ENCODE data around the gene FEZF1.
"Not testable (repeated sequence)": the region's sequence is repeated elsewhere in the genome, so short reads cannot be mapped to it uniquely, and the experiment has no call there.

FEZF1 gene

DNA sequence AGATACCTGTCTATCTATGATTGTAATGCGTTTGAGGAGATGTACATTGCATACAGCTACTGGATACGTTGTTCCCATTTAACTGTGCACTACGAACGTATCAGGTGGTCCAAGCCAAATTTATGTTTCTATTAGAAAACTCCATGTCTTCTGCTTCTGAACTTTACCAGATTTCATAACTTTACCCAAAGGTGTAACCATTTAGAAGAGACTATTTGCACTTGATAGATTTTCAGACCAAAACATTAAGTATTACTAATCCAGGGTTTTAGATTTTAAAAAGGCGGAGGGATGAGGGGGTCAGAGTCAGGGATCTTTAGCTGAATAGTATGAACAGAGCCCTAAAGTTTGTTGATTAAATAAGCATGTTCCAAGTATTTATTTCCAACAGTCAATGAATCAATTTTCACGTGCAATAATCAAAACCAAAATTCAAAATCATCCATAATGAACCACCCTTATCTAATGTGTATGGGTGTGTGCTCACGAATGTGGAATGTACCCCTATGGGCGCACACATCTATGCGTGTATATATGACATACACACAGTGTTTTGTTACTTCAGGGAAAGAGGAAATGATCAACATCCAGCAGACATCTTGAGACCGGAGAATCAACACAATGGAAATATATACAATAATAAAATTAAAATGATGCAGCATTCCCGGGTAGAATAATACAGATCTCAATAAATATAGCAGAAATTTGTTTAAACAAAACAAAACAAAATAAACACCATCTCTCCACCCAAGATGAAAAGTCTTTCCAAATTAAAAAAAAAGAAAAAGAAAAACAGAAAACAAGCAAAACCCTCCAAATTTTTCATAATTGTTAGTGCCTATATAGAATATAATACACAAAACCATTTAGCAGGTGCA is 3.4 kb downstream of the FEZF1 start:
- H3K27me3 Mint-ChIP-seq, result peaks cover 56% of the 10 kb centered on the region
- H3K27ac Mint-ChIP-seq, result no peak overlapping the region
- H3K9me3 Mint-ChIP-seq, result peaks cover 5% of the 10 kb centered on the region
- no peak overlapping the region for H3K4me3 Mint-ChIP-seq
- no peaks in the 10 kb centered on the region for H3K4me1 Mint-ChIP-seq
- peaks cover 2% of the 10 kb centered on the region for H3K36me3 Mint-ChIP-seq

DNA sequence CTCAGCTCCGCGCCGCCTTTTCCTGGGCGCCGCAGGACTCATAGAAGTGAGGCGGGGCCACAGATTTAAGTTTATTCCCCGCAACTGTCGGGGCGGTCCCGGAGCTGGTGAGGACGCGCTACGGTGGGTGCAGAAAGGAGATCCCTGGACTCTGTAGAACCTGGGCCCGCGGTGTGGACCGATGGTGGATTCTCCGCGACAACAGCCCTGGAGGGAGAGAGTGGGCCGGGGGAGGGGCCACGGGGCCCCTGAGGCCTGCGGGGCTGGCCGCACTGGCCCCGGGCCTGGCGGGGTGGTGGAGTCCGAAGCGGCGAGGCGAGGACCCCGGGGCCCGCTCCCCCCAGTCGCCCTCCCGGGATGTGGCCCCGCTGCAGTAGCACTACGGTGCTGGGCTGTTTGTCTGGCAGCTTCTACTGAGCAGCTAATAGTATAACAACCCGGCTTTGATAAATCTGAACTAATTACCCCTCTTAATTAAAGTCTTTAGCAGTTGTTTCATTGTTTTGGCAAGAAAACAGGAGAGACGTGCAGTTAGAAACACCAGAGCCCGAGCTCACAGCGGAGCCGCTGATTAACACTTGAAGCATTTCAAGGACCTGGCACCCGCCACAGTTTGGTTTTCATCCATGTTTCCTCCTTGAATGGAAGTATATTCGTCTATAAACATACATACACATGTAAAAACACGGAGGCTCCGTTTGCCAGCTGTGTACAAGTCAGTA is 4.2 kb downstream of the FEZF1 start:
- Mint-ChIP-seq H3K36me3 (peaks cover 2% of the 10 kb centered on the region), H3K4me3 (no peak overlapping the region), H3K27ac (no peak overlapping the region), H3K9me3 (peaks cover 5% of the 10 kb centered on the region), H3K27me3 (peaks cover 54% of the 10 kb centered on the region), H3K4me1 (no peaks in the 10 kb centered on the region)

DNA sequence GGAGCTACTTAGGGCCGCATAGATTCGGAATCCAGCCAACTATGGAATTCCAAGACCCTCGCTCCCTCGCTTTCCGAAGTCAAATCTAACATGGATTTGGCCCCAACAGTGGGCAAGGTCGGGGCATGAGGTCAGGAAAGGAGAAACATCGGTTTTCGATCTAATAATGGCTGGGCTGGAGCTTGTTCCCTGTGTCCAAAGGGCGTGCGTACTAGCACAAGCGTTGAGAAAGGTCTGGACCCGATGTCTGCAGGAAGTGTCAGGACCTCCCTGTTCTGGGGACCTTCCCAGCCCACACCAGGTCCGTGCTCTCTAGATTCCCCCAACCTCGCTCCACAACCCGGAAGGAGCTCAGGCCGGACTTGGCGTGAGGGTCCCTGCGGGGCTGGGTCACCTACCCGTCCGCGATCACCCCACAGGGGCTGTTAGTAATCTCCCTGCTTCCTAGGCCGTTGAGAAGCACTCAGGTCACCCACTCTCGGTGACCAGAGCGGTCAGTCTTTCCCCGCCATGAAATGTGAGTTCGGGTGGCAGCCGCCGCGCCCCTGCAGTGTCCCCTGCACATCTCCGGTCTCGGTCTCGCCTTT is 4.8 kb downstream of the FEZF1 start:
- H3K27me3 Mint-ChIP-seq, result peaks cover 54% of the 10 kb centered on the region

DNA sequence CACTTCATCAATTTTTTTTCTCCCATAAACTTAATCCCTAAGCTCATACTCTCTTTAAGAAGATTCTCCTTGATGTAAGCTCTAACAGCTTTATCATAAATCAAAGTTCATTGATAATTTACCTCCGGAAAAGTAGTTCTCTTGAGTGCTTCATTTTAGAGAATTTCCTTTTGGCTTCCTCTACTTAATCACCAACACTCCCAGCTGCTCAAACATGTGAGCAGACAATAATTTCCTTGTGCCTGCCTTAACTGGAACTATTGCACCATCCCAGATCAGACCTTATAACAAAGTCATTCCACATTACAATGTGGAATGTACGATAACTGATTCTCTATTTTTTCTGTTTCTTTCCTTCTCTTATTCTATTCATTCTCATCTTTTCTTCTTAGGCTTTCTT is 5.9 kb downstream of the FEZF1 start:
- Mint-ChIP-seq H3K27ac (no peak overlapping the region), H3K4me3 (no peak overlapping the region), H3K4me1 (no peaks in the 10 kb centered on the region), H3K27me3 (peaks cover 51% of the 10 kb centered on the region), H3K9me3 (peaks cover 5% of the 10 kb centered on the region), H3K36me3 (peaks cover 2% of the 10 kb centered on the region)

More for the DNA sequence above, 4.8 kb downstream of the FEZF1 start:
- H3K27ac Mint-ChIP-seq, result no peak overlapping the region
- no peak overlapping the region for H3K4me3 Mint-ChIP-seq
- no peaks in the 10 kb centered on the region for H3K4me1 Mint-ChIP-seq
- peaks cover 2% of the 10 kb centered on the region for H3K36me3 Mint-ChIP-seq
- H3K9me3 Mint-ChIP-seq, result peaks cover 5% of the 10 kb centered on the region

DNA sequence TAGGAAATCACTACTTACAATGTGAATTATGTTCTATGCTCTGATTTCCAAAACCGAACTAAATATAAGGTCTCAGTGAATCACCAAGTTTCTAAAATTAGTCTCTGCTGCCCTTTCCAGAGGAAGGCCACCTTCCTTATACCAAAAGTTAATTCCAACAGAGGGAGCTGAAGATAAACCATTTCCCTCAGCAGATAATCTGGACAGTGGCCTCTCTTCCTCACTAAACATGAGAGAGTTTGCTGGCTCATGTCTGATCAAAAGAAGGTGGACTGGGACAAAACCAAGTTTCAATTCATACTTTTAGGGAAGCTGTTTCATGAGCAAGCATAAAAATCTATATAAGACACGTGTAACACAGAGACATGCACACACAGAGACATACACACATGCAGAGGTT is 6.4 kb downstream of the FEZF1 start:
- H3K9me3 Mint-ChIP-seq, result peaks cover 5% of the 10 kb centered on the region
- H3K27ac Mint-ChIP-seq, result no peak overlapping the region
- H3K4me1 Mint-ChIP-seq, result no peaks in the 10 kb centered on the region
- H3K36me3 Mint-ChIP-seq, result peaks cover 2% of the 10 kb centered on the region
- peaks cover 47% of the 10 kb centered on the region for H3K27me3 Mint-ChIP-seq
- no peak overlapping the region for H3K4me3 Mint-ChIP-seq

DNA sequence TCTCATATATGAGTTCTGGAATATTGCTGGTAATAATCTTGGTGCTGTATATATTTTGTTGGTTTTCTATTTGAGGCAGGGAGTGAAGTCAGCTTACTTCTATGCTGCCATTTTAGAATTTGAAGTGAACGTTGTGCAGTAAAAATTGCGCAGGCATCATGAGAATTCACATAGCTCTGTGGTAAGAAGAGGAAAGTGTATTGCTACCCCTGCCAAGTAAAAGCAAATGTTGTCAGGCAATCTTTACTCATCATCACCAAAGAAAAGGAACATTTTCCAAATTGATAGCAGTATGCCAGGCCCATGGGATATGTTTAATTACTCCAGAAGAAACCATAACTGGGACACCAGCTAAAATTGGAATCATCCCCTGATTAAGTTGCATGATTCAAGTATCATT is 13.4 kb downstream of the FEZF1 start:
- Mint-ChIP-seq H3K4me1 (no peaks in the 10 kb centered on the region), H3K27me3 (peaks cover 8% of the 10 kb centered on the region), H3K9me3 (no peaks in the 10 kb centered on the region), H3K27ac (no peak overlapping the region), H3K36me3 (no peaks in the 10 kb centered on the region), H3K4me3 (no peak overlapping the region)

DNA sequence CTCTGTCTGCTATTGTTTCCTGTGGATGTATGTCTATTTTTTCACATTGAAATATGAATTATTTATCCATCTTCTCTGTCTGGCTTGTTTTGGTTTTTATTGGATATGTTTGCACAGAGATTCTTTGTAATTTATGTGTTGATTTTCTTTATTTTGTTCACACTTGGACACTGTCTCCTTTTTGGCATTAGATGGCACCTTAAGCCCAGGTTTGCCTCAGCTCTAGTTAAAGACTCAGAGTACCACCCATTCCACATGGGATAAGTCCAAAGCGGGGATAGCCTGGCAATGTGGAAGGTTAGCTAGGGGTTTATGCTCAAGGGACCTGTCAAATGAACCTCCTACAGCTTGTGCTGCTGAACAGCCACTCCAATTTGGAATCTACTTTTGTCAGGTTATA is 14.1 kb downstream of the FEZF1 start:
- H3K27me3 Mint-ChIP-seq, result peaks cover 9% of the 10 kb centered on the region
- no peaks in the 10 kb centered on the region for H3K9me3 Mint-ChIP-seq
- no peaks in the 10 kb centered on the region for H3K36me3 Mint-ChIP-seq
- H3K27ac Mint-ChIP-seq, result no peak overlapping the region
- no peaks in the 10 kb centered on the region for H3K4me1 Mint-ChIP-seq
- no peak overlapping the region for H3K4me3 Mint-ChIP-seq

DNA sequence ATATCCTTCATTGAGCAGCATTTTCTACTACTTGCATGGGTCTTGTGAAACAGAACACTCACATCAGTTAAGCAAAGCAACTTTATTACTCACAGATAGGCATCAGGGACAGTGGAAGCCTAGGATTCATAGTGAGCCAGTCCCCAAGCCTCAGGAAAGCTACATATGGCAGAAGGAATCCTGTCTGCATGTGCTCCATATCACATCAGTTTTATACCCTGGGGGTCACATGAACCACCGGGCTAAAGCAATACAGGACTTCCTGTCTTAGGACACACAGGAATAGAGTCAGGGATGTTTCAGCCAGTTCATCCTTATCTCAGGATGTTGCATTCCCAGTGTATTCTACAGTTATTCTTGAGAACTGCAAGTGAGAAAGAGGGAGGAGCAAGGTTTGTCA is 15.1 kb downstream of the FEZF1 start:
- Mint-ChIP-seq H3K27ac (no peak overlapping the region), H3K27me3 (peaks cover 4% of the 10 kb centered on the region), H3K9me3 (no peaks in the 10 kb centered on the region), H3K36me3 (no peaks in the 10 kb centered on the region), H3K4me3 (no peak overlapping the region), H3K4me1 (no peaks in the 10 kb centered on the region)

DNA sequence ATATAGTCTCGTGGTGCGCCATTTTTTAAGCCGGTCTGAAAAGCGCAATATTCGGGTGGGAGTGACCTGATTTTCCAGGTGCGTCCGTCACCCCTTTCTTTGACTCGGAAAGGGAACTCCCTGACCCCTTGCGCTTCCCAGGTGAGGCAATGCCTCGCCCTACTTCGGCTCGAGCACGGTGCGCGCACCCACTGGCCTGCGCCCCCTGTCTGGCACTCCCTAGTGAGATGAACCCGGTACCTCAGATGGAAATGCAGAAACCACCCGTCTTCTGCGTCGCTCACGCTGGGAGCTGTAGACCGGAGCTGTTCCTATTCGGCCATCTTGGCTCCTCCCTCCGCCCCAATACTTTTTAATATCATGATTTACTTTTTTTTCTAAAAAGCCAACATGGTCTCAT is 19.9 kb downstream of the FEZF1 start:
- H3K27ac Mint-ChIP-seq, H3K9me3 Mint-ChIP-seq, H3K4me1 Mint-ChIP-seq: not testable (repeated sequence)

DNA sequence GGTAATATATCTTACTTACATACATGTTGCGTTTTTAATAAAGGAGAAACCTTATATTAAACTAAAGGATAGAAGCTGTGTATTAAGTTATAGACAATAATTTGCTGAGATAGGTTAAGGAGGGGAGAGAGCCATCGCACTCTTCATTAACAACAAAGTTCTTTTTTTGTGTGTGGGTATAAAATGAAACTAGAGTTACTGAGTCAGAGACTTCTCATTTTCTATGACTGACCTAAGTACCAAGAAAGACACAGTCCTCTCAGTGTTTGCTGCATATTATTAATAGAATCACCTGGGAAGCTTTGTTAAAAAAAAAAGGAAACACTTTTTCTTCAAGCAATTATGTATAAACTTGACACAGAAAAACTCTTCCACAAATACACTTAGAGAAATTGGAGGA is 31.4 kb downstream of the FEZF1 start:
- no peaks in the 10 kb centered on the region for H3K4me1 Mint-ChIP-seq
- H3K4me3 Mint-ChIP-seq, result no peak overlapping the region
- no peaks in the 10 kb centered on the region for H3K27me3 Mint-ChIP-seq
- no peaks in the 10 kb centered on the region for H3K36me3 Mint-ChIP-seq
- H3K27ac Mint-ChIP-seq, result no peak overlapping the region
- no peaks in the 10 kb centered on the region for H3K9me3 Mint-ChIP-seq

More for the DNA sequence above, 19.9 kb downstream of the FEZF1 start:
- H3K36me3 Mint-ChIP-seq, H3K27me3 Mint-ChIP-seq, H3K4me3 Mint-ChIP-seq: not testable (repeated sequence)

DNA sequence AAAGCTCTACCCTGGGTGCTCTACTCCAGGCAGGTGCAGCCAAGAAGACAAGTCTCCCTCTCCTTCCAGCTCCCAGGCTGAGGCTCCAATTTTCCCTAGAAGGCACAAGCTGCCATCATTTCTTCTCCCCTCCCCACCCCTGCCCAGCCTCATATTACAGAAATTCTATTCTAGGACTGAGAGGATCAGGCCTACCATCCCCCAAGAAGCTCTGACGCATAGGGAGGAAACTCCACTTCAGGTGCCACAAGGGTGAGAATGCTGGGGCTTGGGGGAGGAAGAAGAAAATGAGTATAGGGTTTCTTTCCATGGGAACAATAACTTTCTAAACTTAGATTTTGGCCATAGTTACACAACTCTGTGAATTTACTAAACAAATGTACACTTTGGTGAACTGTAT is 35.3 kb downstream of the FEZF1 start:
- Mint-ChIP-seq H3K4me1 (no peaks in the 10 kb centered on the region), H3K4me3 (no peak overlapping the region), H3K27ac (no peak overlapping the region), H3K9me3 (no peaks in the 10 kb centered on the region), H3K36me3 (no peaks in the 10 kb centered on the region), H3K27me3 (no peaks in the 10 kb centered on the region)

DNA sequence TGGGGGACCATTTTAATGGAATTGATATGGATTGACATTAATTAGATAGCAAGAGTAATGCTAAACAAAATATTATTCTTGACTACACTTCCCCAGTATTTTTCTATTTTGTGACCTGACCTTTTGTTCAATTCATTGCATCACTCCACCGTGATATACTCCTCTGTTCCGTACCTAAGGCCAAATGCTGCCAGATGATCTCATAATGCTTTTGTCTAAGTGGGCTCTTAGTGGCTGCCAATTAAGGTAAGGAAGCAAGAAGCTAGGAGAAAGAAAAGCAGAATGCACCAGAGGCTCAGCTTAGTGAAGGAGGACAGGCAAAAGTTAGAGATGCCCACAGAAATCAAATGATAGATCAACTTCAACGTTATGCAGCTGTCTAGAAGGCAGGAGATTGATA is 36.4 kb downstream of the FEZF1 start:
- no peak overlapping the region for H3K27ac Mint-ChIP-seq
- no peak overlapping the region for H3K4me3 Mint-ChIP-seq
- no peaks in the 10 kb centered on the region for H3K9me3 Mint-ChIP-seq
- H3K4me1 Mint-ChIP-seq, result no peaks in the 10 kb centered on the region
- no peaks in the 10 kb centered on the region for H3K27me3 Mint-ChIP-seq
- H3K36me3 Mint-ChIP-seq, result no peaks in the 10 kb centered on the region

DNA sequence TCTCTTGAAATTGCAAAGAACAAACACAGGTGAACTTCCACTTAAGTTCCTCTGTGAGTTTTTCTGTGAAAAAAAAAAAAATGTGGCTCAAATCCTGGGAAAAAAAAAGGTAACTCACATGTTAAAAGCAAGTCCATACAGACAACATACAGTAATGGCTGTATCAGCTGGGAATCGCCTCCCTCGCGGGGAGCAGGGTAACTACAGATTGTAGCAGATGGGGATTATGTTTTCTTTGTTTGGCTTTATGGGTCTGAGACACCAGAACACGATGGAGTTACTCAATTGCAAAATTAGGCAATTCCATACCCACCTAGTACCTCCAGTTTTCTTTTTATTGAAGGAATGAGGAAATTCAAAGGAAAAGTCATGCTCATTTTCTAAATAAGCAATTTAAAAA is 42.3 kb downstream of the FEZF1 start:
- no peaks in the 10 kb centered on the region for H3K9me3 Mint-ChIP-seq
- H3K27me3 Mint-ChIP-seq, result peaks cover 1% of the 10 kb centered on the region
- no peaks in the 10 kb centered on the region for H3K36me3 Mint-ChIP-seq
- no peaks in the 10 kb centered on the region for H3K4me1 Mint-ChIP-seq
- H3K4me3 Mint-ChIP-seq, result no peak overlapping the region
- H3K27ac Mint-ChIP-seq, result no peak overlapping the region

DNA sequence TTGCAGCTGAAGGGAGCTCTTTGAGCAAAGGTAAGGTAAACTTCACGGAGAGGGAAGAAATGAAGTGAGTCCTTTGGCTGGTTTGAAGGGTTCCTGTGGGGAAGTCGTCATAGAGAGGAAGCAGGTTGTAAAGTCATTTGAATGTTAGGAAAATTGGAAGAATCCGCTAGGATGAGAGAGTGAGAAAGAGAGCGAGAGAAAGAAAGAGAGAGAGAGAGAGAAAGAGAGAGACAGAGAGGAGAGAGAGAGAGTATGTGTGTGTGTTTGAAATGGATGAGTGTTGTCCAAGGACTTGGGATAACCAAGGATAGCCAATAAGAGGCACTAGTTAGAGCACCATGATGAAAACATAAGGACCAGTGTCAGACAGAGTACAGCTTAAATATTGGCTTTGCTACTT is 43.1 kb downstream of the FEZF1 start:
- Mint-ChIP-seq H3K36me3 (no peaks in the 10 kb centered on the region), H3K4me3 (no peak overlapping the region), H3K27ac (no peak overlapping the region), H3K9me3 (no peaks in the 10 kb centered on the region), H3K4me1 (no peaks in the 10 kb centered on the region), H3K27me3 (peaks cover 1% of the 10 kb centered on the region)

DNA sequence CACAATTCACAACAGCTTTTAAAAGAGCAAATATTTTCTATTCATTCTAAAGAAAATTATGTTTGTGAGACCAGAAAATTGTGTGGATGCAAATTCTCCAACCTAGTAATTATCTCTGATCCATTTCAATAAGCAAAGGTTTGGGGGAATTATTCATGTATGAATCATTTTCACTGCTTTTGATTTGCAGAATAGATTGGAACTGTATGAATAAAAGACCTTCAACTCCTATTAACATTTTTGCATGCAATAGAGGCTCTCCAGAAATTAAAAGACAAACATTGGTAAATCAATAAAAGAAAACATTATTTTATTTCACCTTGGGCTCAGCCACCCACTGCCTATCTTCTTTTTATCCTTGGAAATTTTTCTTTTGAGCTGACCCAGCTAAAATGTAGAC is 43.5 kb downstream of the FEZF1 start:
- Mint-ChIP-seq H3K4me1 (no peaks in the 10 kb centered on the region), H3K36me3 (no peaks in the 10 kb centered on the region)

DNA sequence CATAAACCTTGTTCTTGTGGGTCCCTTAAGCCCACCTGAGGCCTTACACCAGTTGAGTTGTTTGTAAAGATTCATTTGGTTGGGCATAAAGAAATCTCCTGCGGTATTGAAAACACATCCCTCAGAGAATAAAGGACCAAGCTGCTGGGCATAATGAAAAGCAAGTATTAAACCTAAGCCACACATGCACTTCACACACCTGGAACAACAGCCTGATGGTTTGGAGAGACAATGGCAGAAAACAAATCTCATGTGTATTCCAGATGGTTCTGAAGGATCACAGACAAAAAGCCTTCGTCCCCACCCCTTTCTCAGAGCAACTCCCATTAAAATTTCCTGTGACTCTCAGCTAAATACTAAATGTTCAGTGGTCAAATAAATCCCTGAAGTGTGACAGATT is 44.2 kb downstream of the FEZF1 start:
- Mint-ChIP-seq H3K9me3 (no peaks in the 10 kb centered on the region), H3K27me3 (peaks cover 1% of the 10 kb centered on the region), H3K27ac (no peak overlapping the region), H3K36me3 (no peaks in the 10 kb centered on the region), H3K4me1 (no peaks in the 10 kb centered on the region), H3K4me3 (no peak overlapping the region)

More for the DNA sequence above, 43.5 kb downstream of the FEZF1 start:
- Mint-ChIP-seq H3K9me3 (no peaks in the 10 kb centered on the region), H3K4me3 (no peak overlapping the region), H3K27me3 (peaks cover 1% of the 10 kb centered on the region), H3K27ac (no peak overlapping the region)
